Neutrophil (primary cell): ENCODE measurements around the gene ADCK2.

Experiments
- H3K27ac ChIP-seq: fragments of 200-600 bp; sonication (generic); 2 replicates; pipeline ENCODE4 v1.5.1; 2016; ENCODE audit warnings: mild to moderate bottlenecking, moderate library complexity
- H3K27me3 ChIP-seq: fragments of 200-600 bp; sonication (generic); 2 replicates; pipeline ENCODE4 v1.6.0; 2016; ENCODE audit warnings: mild to moderate bottlenecking
- H3K36me3 ChIP-seq: fragments of 200-600 bp; sonication (generic); 2 replicates; pipeline ENCODE4 v1.5.1; 2017
- H3K4me1 ChIP-seq, 2 experiments: fragments of 200-600 bp in 1 of 2; sonication (generic) in 1 of 2; 1 replicate in 1 of 2; 2 replicates in 1 of 2; pipeline versions ENCODE4 v1.5.1 to v1.6.1; 2013 to 2016; ENCODE audit warnings: low read depth in 1 of 2, low read length in 1 of 2, mild to moderate bottlenecking in 1 of 2, moderate library complexity in 1 of 2; ENCODE audit not compliant: control insufficient read depth in 1 of 2, insufficient read depth in 1 of 2
- H3K4me3 ChIP-seq, 2 experiments: fragments of 200-600 bp in 1 of 2; sonication (generic) in 1 of 2; 1 replicate in 1 of 2; 2 replicates in 1 of 2; pipeline ENCODE4 v1.5.1; 2013 to 2016; ENCODE audit warnings: low read depth in 1 of 2, low read length in 1 of 2, mild to moderate bottlenecking in 1 of 2, moderate library complexity in 1 of 2
- H3K9me3 ChIP-seq: fragments of 200-600 bp; sonication (generic); 2 replicates; pipeline ENCODE4 v1.5.1; 2016
- CTCF ChIP-seq: fragments of 200-600 bp; sonication (generic); IDR thresholded peaks from 2 replicates; pipeline ENCODE4 v1.5.1; 2016; ENCODE audit warnings: antibody characterized with exemption

The ADCK2 gene

GRCh38 chr7:140677496-140677895 is 4.8 kb downstream of the ADCK2 start:
- Histone ChIP-seq H3K36me3 (peaks cover 25% of the 10 kb centered on the region), H3K4me3 (no peak overlapping the region), H3K4me1 (peaks cover 16 to 24% of the 10 kb centered on the region in 2 experiments), H3K9me3 (no peaks in the 10 kb centered on the region), H3K27me3 (no peaks in the 10 kb centered on the region), H3K27ac (no peak overlapping the region)
- TF ChIP-seq CTCF = no peak

GRCh38 chr7:140678081-140678815 is 5.5 kb downstream of the ADCK2 start:
- Histone ChIP-seq H3K9me3 (no peaks in the 10 kb centered on the region), H3K27ac (no peak overlapping the region), H3K36me3 (peaks cover 25% of the 10 kb centered on the region), H3K27me3 (no peaks in the 10 kb centered on the region), H3K4me1 (peaks cover 14 to 22% of the 10 kb centered on the region in 2 experiments), H3K4me3 (no peak overlapping the region)
- TF ChIP-seq CTCF = no peak

- Histone ChIP-seq H3K9me3 (no peaks in the 10 kb centered on the region), H3K36me3 (peaks cover 29% of the 10 kb centered on the region), H3K27ac (no peak overlapping the region), H3K4me3 (no peak overlapping the region), H3K27me3 (no peaks in the 10 kb centered on the region), H3K4me1 (peaks cover 9 to 17% of the 10 kb centered on the region in 2 experiments)
- TF ChIP-seq CTCF = no peak
Measured at GRCh38 chr7:140678816-140679130, 6.0 kb downstream of the ADCK2 start.

DNA sequence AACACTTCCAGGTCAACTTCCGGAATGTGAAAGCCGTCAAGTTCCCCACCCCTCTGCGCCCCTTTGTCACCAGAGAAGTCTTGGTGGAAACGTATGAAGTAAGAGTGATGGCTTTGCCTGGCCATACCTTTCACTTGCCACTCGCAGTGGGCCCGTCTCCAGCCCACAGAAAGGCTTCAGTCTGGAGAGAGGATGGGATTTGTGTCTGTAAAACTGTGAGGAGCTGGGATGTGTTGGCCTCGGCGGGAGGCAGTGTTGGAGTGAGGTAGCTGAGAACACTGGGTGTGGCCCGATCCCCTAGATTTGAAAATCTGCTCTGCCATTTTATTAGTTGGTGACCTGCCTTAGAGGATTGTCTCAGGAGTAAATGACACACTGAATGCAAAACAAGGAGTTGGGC is 6.4 kb downstream of the ADCK2 start:
- Histone ChIP-seq H3K36me3 (peaks cover 33% of the 10 kb centered on the region), H3K4me1 (peaks cover 6 to 12% of the 10 kb centered on the region in 2 experiments), H3K27me3 (no peaks in the 10 kb centered on the region), H3K4me3 (no peak overlapping the region), H3K9me3 (no peaks in the 10 kb centered on the region), H3K27ac (no peak overlapping the region)
- TF ChIP-seq CTCF = no peak

GRCh38 chr7:140680886-140681285 is 8.1 kb downstream of the ADCK2 start:
- Histone ChIP-seq H3K27ac (no peak overlapping the region), H3K4me3 (no peak overlapping the region), H3K27me3 (no peaks in the 10 kb centered on the region), H3K9me3 (no peaks in the 10 kb centered on the region), H3K4me1 (no peaks in the 10 kb centered on the region), H3K36me3 (peaks cover 39% of the 10 kb centered on the region)
- no peak for TF ChIP-seq CTCF

- Histone ChIP-seq H3K9me3 (no peaks in the 10 kb centered on the region), H3K27me3 (no peaks in the 10 kb centered on the region), H3K27ac (no peak overlapping the region), H3K4me3 (no peak overlapping the region), H3K36me3 (peaks cover 40% of the 10 kb centered on the region), H3K4me1 (no peaks in the 10 kb centered on the region)
- no peak for TF ChIP-seq CTCF
Measured at GRCh38 chr7:140681766-140682165, 9.0 kb downstream of the ADCK2 start.
